Sciatic nerve (tissue), 2 donors: Measurements from ENCODE around the gene LIN54. TPM values are rescaled to one million over a fixed set of nuclear protein-coding genes. Genes with fewer than 3 reads are reported as not detected.
A peak's percentile ranks its signal among the peaks of the same experiment; 100 is the strongest.

Experiments used
- ATAC-seq: fragments of 200-7000 bp; cut with Tn5 transposase; one replicate; pipeline ENCODE4 v1.9.1; 2020; ENCODE audit warnings: mild to moderate bottlenecking, moderate library complexity
- DNase-seq: peaks from one replicate; pipeline ENCODE4 v3.0.0-alpha.2; 2020; ENCODE audit warnings: low spot score
- intact Hi-C: fragments of 100-400 bp; cut with DNase I; formaldehyde crosslinking; loops from one replicate; pipeline ENCODE4 v1.14.2; 2022
- total RNA-seq: library from RNA; stranded (reverse); fragmentation: NEBNext Ultra II Directional; extraction: Animal tissue kit (Norgen Biotek cat#: 25700); gene quantifications from one replicate; pipeline ENCODE4 v1.2.1, GENCODE V29; 2021
- donor health status: DM: no; HTN: no; CAD: no.
- donor health status: DM: no; HTN: no; CAD: no.

Gene LIN54
- total RNA-seq, 1 donor from 2014 or later: 12.1 TPM

DNA sequence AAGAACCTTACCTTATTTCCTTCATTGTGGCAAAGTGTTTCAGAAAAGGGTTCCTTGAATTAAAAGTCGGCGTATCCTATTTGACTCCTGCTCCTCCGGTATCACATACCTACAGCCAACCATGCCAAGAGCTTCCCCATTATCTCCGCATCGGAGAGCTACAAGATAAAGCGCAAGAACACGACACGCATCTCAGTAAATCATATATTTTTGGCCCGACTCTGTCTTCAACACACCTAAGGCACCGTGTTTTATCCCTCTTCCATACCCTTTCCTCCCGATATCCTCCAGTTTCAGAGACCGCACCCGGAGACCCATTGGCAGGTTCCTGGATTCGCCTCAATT is 110.6 kb downstream of the LIN54 start:
- intact Hi-C loops: no loop called here
- peak; percentile 29 for ATAC-seq
- no peak for DNase-seq

- intact Hi-C loops: no loop called here
- ATAC-seq: no peak
- no peak for DNase-seq
These were observed 111.1 kb downstream of the LIN54 start for GRCh38 chr4:82899374-82900065.

- DNase-seq: no peak
- intact Hi-C loops: no loop called here
- no peak for ATAC-seq
These were observed 112.0 kb downstream of the LIN54 start for GRCh38 chr4:82898322-82899243.

GRCh38 chr4:82896755-82897154 is 113.9 kb downstream of the LIN54 start:
- intact Hi-C loops: no loop called here
- ATAC-seq: no peak
- DNase-seq: no peak

- no peak for DNase-seq
- no peak for ATAC-seq
- intact Hi-C loops: no loop called here
These were observed 116.7 kb downstream of the LIN54 start for GRCh38 chr4:82893942-82894341.

DNA sequence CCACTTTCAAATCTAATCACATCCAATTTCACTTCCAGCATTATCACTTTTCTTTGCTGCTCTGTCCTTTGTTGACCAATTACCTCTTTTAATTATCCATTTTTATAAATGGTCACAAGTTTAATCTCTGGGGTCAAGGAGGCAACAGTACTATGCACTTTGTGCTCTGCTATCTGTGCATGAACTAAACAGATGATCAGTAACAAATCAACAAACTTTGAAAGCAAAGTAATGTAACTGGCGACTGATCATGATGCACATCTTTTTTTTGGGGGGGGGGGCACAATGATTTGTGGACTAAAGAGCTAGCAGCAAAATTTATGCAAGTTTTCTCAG is 118.2 kb downstream of the LIN54 start:
- DNase-seq (no peak), ATAC-seq (no peak)
- intact Hi-C loops: no loop called here

GRCh38 chr4:82891707-82892466 is 118.7 kb downstream of the LIN54 start:
- DNase-seq: no peak
- intact Hi-C loops: no loop called here
- no peak for ATAC-seq

- DNase-seq (peak; percentile 98), ATAC-seq (peak; percentile 100)
- intact Hi-C loops: no loop called here
These were observed 119.5 kb downstream of the LIN54 start, which contains the start of gene SEC31A for GRCh38 chr4:82890901-82891706. Gene SEC31A, minus strand, starts transcription at chr4:82891153. Its CDS starts 9,217 bp downstream, at chr4:82881936.

DNA sequence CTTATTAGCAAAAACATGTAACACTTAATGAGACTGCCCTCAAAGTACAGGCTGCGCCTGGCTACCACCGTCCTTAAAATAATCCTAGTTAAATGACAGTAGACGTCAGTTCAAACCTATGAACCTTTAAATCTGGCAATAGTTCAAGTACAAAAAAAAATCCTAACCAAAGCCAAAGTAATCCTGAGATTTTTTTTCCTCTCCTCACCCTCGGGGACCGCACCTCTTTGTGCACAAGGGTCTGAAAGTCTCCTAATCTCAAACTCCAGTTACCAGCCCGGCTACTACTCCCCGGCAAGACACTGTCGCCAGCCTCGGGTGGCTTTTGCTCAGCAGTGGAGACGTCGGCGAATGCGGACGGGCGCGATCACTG is 120.1 kb downstream of the LIN54 start:
- intact Hi-C loops: no loop called here
- DNase-seq (no peak), ATAC-seq (peak; percentile 51)

DNA sequence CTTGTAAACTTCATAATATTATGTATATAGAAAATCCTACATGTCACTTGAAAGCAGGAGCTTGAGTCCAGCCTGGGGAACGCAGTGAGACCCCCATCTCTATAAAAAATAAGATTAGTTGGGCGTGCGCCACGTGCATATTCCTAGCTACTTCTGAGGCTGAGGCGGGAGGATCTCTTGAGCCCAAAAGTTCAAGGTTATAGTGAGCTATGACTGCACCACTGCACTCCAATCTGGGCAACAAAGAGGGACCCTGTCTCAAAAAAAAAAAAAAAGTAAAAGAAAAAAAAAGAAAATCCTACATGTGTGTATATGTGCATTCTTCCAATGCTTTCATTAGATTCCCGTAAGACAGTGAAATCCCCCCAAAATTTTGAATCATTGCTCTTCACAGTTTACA is 121.3 kb downstream of the LIN54 start:
- DNase-seq (no peak), ATAC-seq (no peak)
- intact Hi-C loops: no loop called here

- ATAC-seq: no peak
- intact Hi-C loops: no loop called here
- DNase-seq: no peak
These were observed 124.3 kb downstream of the LIN54 start for GRCh38 chr4:82886147-82886942.

DNA sequence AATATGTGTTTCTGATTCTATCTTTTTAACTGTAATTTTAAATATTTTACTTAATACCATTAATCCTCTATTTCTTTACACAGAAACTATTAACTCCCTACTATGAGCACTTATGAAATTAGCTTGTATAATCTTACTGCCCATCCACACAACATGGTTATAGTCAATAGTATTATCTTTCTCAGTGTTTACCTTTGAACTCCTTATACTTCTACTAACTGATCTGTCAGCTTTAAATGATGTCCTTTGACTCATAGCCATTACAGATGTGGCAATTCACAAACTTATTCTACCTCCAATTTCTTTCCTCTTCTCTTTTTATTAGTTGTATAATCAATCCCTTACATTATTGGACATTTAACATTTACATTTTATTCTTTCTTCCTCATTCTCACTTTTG is 125.2 kb downstream of the LIN54 start:
- intact Hi-C loops: no loop called here
- DNase-seq (no peak), ATAC-seq (no peak)

Other genes starting within 250 kb of the LIN54 start
- 50.6 TPM for gene SCD5, start 212.0 kb downstream of the LIN54 start, total RNA-seq
- 286 TPM for gene SEC31A, start 119.7 kb downstream of the LIN54 start, total RNA-seq
- gene THAP9, start 110.1 kb downstream of the LIN54 start, total RNA-seq: 5.5 TPM
- gene COPS4, start 24.4 kb upstream of the LIN54 start, total RNA-seq: 28.5 TPM
- gene PLAC8, start 103.9 kb upstream of the LIN54 start, total RNA-seq: 4.5 TPM